A549 (cell line): ENCODE data around the gene DISP2.

Experiments
- CBX2 ChIP-seq: fragments of 200-600 bp; sonication (generic); IDR thresholded peaks from 2 replicates; pipeline ENCODE4 v1.6.1; 2016; ENCODE audit warnings: low read depth, mild to moderate bottlenecking, borderline replicate concordance
- JUN ChIP-seq, 2 experiments: fragments of >200 bp; sonication (Bioruptor Twin); formaldehyde crosslinking; IDR thresholded peaks; 2 replicates in 1 of 2; 3 replicates in 1 of 2; pipeline ENCODE4 v1.6.1; 2016 to 2017
- MAZ ChIP-seq: fragments of 150-350 bp; IDR thresholded peaks from 2 replicates; pipeline ENCODE4 v1.6.1; 2014; ENCODE audit warnings: antibody characterized with exemption, low read depth, low read length, borderline replicate concordance
- POLR2A ChIP-seq: IDR thresholded peaks from 2 replicates; pipeline ENCODE4 v1.6.1; 2012; ENCODE audit warnings: mild to moderate bottlenecking, low read length
- RAD21 ChIP-seq, 2 experiments: fragments of >200 bp in 1 of 2; sonication (Bioruptor Twin) in 1 of 2; formaldehyde crosslinking in 1 of 2; IDR thresholded peaks in 1 of 2; conservative IDR thresholded peaks in 1 of 2; 2 replicates in 1 of 2; 3 replicates in 1 of 2; pipeline ENCODE4 v1.6.1; 2012 to 2018; ENCODE audit warnings: inconsistent platforms in 1 of 2
- ZFP36 ChIP-seq: fragments of 450-650 bp; IDR thresholded peaks from 2 replicates; pipeline ENCODE4 v1.6.1; 2014; ENCODE audit warnings: borderline replicate concordance; ENCODE audit not compliant: partially characterized antibody
- TF ChIP-seq, protein P1 (sequence below): fragments of >200 bp; sonication (Bioruptor Twin); formaldehyde crosslinking; IDR thresholded peaks from 3 replicates; pipeline ENCODE4 v1.5.1; 2016
- TF ChIP-seq, protein P2 (sequence below): IDR thresholded peaks from 2 replicates; pipeline ENCODE4 v1.6.1; 2012

GRCh38 chr15:40330368-40330836 lies 27.6 kb upstream of the DISP2 start:
- TF ChIP-seq, protein P1, sequence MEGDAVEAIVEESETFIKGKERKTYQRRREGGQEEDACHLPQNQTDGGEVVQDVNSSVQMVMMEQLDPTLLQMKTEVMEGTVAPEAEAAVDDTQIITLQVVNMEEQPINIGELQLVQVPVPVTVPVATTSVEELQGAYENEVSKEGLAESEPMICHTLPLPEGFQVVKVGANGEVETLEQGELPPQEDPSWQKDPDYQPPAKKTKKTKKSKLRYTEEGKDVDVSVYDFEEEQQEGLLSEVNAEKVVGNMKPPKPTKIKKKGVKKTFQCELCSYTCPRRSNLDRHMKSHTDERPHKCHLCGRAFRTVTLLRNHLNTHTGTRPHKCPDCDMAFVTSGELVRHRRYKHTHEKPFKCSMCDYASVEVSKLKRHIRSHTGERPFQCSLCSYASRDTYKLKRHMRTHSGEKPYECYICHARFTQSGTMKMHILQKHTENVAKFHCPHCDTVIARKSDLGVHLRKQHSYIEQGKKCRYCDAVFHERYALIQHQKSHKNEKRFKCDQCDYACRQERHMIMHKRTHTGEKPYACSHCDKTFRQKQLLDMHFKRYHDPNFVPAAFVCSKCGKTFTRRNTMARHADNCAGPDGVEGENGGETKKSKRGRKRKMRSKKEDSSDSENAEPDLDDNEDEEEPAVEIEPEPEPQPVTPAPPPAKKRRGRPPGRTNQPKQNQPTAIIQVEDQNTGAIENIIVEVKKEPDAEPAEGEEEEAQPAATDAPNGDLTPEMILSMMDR: no peak
- TF ChIP-seq, protein P2, sequence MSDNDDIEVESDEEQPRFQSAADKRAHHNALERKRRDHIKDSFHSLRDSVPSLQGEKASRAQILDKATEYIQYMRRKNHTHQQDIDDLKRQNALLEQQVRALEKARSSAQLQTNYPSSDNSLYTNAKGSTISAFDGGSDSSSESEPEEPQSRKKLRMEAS: no peak
- TF ChIP-seq JUN (IDR thresholded peaks at IDR 0.05) (no peak), MAZ (no peak), RAD21 (conservative IDR thresholded peaks at IDR 0.05 in 1 of 2, IDR thresholded peaks at IDR 0.05 in 1 of 2) (no peak), POLR2A (no peak), ZFP36 (no peak), CBX2 (no peak)
